Ascending aorta (tissue), 2 donors: ENCODE data around the gene ARFIP2. TPM values are rescaled to one million over a fixed set of nuclear protein-coding genes. Genes with fewer than 3 reads are reported as not detected.

Source experiments
- DNase-seq, 2 donors: peaks; one replicate each; pipeline ENCODE4 v3.0.0-alpha.2; 2019; ENCODE audit warnings: low spot score in 2 of 2
- H3K27ac ChIP-seq, 2 donors: fragments of 200-600 bp; sonication (generic); one replicate each; pipeline ENCODE4 v1.5.1; 2016 to 2017; ENCODE audit warnings: mild to moderate bottlenecking in 1 of 2
- H3K27me3 ChIP-seq: fragments of 200-600 bp; sonication (generic); one replicate; pipeline ENCODE4 v1.5.1; 2017
- H3K36me3 ChIP-seq, 2 donors: fragments of 200-600 bp; sonication (generic); one replicate each; pipeline ENCODE4 v1.5.1; 2016
- H3K4me1 ChIP-seq, 2 donors: fragments of 200-600 bp; sonication (generic); one replicate each; pipeline ENCODE4 v1.5.1; 2016 to 2017; ENCODE audit warnings: mild to moderate bottlenecking in 1 of 2
- H3K4me3 ChIP-seq, 2 donors: fragments of 200-600 bp; sonication (generic); one replicate each; pipeline ENCODE4 v1.5.1; 2016 to 2017; ENCODE audit warnings: mild to moderate bottlenecking in 1 of 2
- H3K9me3 ChIP-seq, 2 donors: fragments of 200-600 bp; sonication (generic); one replicate each; pipeline ENCODE4 v1.5.1; 2016
- intact Hi-C: fragments of 100-400 bp; cut with DNase I; formaldehyde crosslinking; loops from one replicate; pipeline ENCODE4 v1.15.1; 2023
- total RNA-seq: library from RNA; depleted of rRNA; stranded (reverse); fragments of >200 nt; gene quantifications from one replicate; pipeline ENCODE4 v1.1.0, GENCODE V29; 2016
- TF ChIP-seq, protein P1 (sequence below), 3 experiments: fragments of 200-600 bp in 2 of 3; fragments of 450-650 bp in 1 of 3; sonication (generic) in 2 of 3; IDR thresholded peaks; one replicate each; pipeline ENCODE4 v1.5.1; 2016 to 2019; ENCODE audit warnings: antibody characterized with exemption in 3 of 3, mild to moderate bottlenecking in 1 of 3, moderate library complexity in 1 of 3

The ARFIP2 gene
- total RNA-seq, 1 donor from 2014 or later, result 87.8 TPM

DNA sequence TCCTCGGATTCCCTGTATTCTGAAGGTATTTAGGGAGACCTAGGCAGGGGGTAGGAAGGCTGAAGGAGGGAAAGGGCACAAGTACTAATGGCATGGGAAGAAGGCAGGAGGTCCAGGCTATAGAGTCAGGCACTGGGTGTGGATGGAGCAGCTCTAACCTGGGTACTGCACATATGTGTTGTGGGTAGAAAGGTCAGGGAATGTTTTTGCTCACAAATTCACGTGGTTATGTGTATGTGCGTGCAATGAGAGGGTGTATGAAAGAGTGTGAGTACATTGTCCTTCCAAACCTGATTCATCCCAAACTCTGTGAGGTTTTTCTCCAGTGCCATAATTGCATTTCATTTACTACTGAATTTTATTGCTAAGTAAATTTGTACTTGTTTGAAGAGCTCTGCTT, 39.1 kb upstream of the ARFIP2 start:
- intact Hi-C loops, result no loop called here
- peaks cover 0 to 8% of the 10 kb centered on the region in 2 donors for H3K36me3 ChIP-seq
- TF ChIP-seq, protein P1, sequence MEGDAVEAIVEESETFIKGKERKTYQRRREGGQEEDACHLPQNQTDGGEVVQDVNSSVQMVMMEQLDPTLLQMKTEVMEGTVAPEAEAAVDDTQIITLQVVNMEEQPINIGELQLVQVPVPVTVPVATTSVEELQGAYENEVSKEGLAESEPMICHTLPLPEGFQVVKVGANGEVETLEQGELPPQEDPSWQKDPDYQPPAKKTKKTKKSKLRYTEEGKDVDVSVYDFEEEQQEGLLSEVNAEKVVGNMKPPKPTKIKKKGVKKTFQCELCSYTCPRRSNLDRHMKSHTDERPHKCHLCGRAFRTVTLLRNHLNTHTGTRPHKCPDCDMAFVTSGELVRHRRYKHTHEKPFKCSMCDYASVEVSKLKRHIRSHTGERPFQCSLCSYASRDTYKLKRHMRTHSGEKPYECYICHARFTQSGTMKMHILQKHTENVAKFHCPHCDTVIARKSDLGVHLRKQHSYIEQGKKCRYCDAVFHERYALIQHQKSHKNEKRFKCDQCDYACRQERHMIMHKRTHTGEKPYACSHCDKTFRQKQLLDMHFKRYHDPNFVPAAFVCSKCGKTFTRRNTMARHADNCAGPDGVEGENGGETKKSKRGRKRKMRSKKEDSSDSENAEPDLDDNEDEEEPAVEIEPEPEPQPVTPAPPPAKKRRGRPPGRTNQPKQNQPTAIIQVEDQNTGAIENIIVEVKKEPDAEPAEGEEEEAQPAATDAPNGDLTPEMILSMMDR (IDR thresholded peaks at IDR 0.05), result no peak

DNA sequence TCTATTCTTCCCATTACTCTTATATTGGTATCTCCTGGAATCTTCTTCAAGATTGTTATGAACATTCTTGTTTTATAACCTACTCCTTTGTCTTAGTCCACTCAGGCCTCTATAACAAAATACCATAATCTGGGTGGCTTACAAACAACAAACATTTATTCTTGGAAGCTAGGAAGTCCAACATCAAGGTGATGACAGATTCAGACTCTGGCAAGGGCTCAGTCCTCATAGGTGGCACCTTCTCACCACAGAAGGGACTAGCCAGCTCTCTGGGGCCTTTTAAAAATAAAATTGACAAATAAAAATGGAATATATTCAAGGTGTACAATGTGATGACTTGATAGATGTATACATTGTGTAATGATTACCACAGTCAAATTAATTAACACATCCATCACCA, 35.7 kb upstream of the ARFIP2 start:
- Histone ChIP-seq H3K4me3 (no peak overlapping the region), H3K4me1 (peaks cover 0 to 3% of the 10 kb centered on the region in 2 donors), H3K36me3 (peaks cover 0 to 8% of the 10 kb centered on the region in 2 donors), H3K9me3 (no peaks in the 10 kb centered on the region), H3K27ac (no peak overlapping the region), H3K27me3 (no peaks in the 10 kb centered on the region)
- intact Hi-C loops, result no loop called here
- no peak for DNase-seq
- TF ChIP-seq, protein P1 (IDR thresholded peaks at IDR 0.05), result no peak

More for the DNA sequence above, 39.1 kb upstream of the ARFIP2 start:
- H3K27ac ChIP-seq, result no peak overlapping the region
- no peak overlapping the region for H3K4me3 ChIP-seq
- no peaks in the 10 kb centered on the region for H3K4me1 ChIP-seq
- DNase-seq, result no peak
- no peaks in the 10 kb centered on the region for H3K27me3 ChIP-seq
- no peaks in the 10 kb centered on the region for H3K9me3 ChIP-seq

DNA sequence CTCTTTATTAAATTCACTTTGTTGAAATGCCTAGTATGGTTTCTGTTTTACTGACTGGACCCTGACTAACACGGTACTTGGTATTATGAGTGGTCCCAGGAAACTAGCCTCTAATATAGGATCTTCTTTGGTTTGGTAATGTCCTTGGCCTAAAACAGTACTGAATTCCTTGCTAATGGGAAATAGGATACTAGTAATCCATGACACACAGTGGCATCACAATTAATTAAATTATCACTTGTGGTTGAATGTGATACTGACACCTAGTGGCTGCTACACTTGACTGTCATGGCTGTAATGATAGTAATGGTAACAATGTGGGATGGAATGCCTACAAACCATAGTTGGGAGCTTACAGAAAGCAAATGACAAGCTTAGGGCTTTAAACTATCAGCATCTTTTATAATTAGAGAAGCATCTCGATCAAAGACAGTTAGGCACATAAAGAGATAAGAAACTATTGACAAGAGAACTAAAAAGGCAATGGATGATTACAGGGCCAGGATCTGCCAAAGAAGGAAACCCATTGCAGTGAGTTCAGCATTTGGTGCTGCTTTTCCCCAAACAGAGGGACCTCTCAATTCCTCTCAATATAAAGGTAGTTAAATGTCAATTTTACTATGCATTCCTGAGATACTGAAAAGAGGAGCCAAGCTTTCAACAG, 24.6 kb upstream of the ARFIP2 start:
- H3K9me3 ChIP-seq, result no peaks in the 10 kb centered on the region
- no peaks in the 10 kb centered on the region for H3K4me1 ChIP-seq
- intact Hi-C loops, result loop anchor here (2.0 to 5.0 kb wide), 3 partner anchors 63 to 127 kb away; partner anchors contain the start of gene SMPD1
- H3K4me3 ChIP-seq, result no peak overlapping the region
- TF ChIP-seq, protein P1 (IDR thresholded peaks at IDR 0.05), result peak; percentile 55 to 70 (median 62)
- H3K36me3 ChIP-seq, result peaks cover 0 to 19% of the 10 kb centered on the region in 2 donors
- H3K27me3 ChIP-seq, result no peaks in the 10 kb centered on the region
- DNase-seq, result no peak
- H3K27ac ChIP-seq, result peak overlapping the region in 1 of 2 donors; percentile 15

- Histone ChIP-seq H3K36me3 (peaks cover 0 to 19% of the 10 kb centered on the region in 2 donors), H3K4me3 (no peak overlapping the region), H3K9me3 (no peaks in the 10 kb centered on the region), H3K4me1 (no peaks in the 10 kb centered on the region), H3K27me3 (no peaks in the 10 kb centered on the region), H3K27ac (no peak overlapping the region)
- DNase-seq, result no peak
- intact Hi-C loops, result loop anchor here (2.0 kb wide), 2 partner anchors 61 to 125 kb away; no protein-coding TSS in a partner anchor
- TF ChIP-seq, protein P1 (IDR thresholded peaks at IDR 0.05), result no peak
Observed at GRCh38 chr11:6504166-6504565, 23.0 kb upstream of the ARFIP2 start.

GRCh38 chr11:6502382-6502781, 21.3 kb upstream of the ARFIP2 start:
- Histone ChIP-seq H3K9me3 (no peaks in the 10 kb centered on the region), H3K36me3 (peaks cover 0 to 19% of the 10 kb centered on the region in 2 donors), H3K4me1 (peaks cover 3 to 6% of the 10 kb centered on the region in 2 donors), H3K4me3 (no peak overlapping the region), H3K27me3 (no peaks in the 10 kb centered on the region), H3K27ac (no peak overlapping the region)
- DNase-seq, result no peak
- TF ChIP-seq, protein P1 (IDR thresholded peaks at IDR 0.05), result no peak
- intact Hi-C loops, result no loop called here
